ENCODE measurements around the gene CLCA1.

The CLCA1 gene

GRCh38 chr1:86520789-86521521 lies 52.2 kb downstream of the CLCA1 start:
- TF ChIP-seq CTCF (IDR thresholded peaks at IDR 0.05; ENCODE audit: low read depth, low read length, missing control alignments): no peak
- H3K4me3 ChIP-seq (replicated peaks; ENCODE audit: low read depth, low read length): no peak overlapping the region
- no peak for DNase-seq (ENCODE audit: extremely low read depth, low read depth)

DNA sequence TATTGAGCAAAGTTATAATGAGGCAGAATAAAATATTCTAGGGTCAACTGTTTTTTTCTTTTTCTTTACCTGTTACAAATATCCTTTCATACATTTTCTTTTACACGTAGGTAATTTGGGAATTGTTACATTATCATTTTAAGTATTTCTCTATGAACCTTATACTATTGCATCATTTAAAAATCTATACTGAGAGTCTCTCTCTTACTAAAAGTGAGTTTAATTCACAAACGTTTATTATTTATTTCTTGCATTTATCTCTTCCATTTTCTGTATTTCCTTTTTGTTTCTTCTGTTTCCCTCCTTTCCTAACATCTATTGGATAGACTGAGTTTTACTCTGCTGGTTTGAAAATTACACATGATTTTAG lies 52.8 kb downstream of the CLCA1 start:
- TF ChIP-seq CTCF (IDR thresholded peaks at IDR 0.05; ENCODE audit: low read depth, low read length, missing control alignments): no peak
- no peak overlapping the region for H3K4me3 ChIP-seq (replicated peaks; ENCODE audit: low read depth, low read length)
- DNase-seq (ENCODE audit: extremely low read depth, low read depth): no peak

- peak; percentile 29 for DNase-seq (ENCODE audit: extremely low read depth, low read depth)
- H3K4me3 ChIP-seq (replicated peaks; ENCODE audit: low read depth, low read length): no peak overlapping the region
- TF ChIP-seq CTCF (IDR thresholded peaks at IDR 0.05; ENCODE audit: low read depth, low read length, missing control alignments): no peak
Observed at GRCh38 chr1:86522240-86522639, 53.5 kb downstream of the CLCA1 start.

GRCh38 chr1:86523670-86524354 lies 55.1 kb downstream of the CLCA1 start:
- DNase-seq (ENCODE audit: extremely low read depth, low read depth): no peak
- TF ChIP-seq CTCF (IDR thresholded peaks at IDR 0.05; ENCODE audit: low read depth, low read length, missing control alignments): no peak
- H3K4me3 ChIP-seq (replicated peaks; ENCODE audit: low read depth, low read length): no peak overlapping the region

- TF ChIP-seq CTCF (IDR thresholded peaks at IDR 0.05; ENCODE audit: low read depth, low read length, missing control alignments): no peak
- H3K4me3 ChIP-seq (replicated peaks; ENCODE audit: low read depth, low read length): no peak overlapping the region
- no peak for DNase-seq (ENCODE audit: extremely low read depth, low read depth)
Observed at GRCh38 chr1:86527306-86527705, 58.6 kb downstream of the CLCA1 start.

DNA sequence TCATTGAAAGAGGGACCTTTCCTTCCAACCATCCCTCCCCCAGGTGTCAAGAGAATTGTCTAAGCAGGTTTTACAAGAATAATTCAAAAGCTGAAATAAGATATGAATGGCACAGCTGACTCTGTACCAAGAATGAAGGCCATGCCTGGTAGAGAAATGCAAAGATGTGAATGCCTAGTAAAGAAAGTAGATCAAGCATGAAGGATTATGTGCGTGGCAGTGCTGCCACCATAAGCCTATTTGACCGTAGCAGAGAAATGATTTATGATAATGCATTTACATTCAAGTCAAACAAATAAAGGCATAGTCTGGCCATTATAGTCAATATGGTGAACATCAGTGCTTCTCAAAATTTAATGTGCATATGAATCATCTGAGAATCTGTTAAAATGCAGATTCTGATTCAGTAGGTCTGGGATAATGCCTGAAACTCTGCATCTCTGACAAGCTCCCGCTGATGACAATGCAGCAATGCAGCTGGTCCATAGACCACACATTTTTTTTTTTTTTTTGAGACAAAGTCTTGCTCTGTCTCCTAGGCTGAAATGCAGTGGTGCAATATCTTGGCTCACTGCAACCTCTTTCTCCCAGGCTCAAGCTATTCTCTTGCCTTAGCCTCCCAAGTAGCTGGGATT lies 61.6 kb downstream of the CLCA1 start:
- no peak for DNase-seq (ENCODE audit: extremely low read depth, low read depth)
- no peak overlapping the region for H3K4me3 ChIP-seq (replicated peaks; ENCODE audit: low read depth, low read length)
- no peak for TF ChIP-seq CTCF (IDR thresholded peaks at IDR 0.05; ENCODE audit: low read depth, low read length, missing control alignments)
